ENCODE data around the gene IL32. TPM values are rescaled to one million over a fixed set of nuclear protein-coding genes. Genes with fewer than 3 reads are reported as not detected.

IL32 gene
- total RNA-seq, 4 donors from 2014 or later: 24.0 to 53.6 (median 28.9) TPM

GRCh38 chr16:3101018-3101840 lies 35.8 kb downstream of the IL32 start:
- no peak overlapping the region for H3K27ac ChIP-seq
- intact Hi-C loops (cut with DNase I): no loop called here
- H3K4me3 ChIP-seq (replicated peaks in 1 of 3): no peak overlapping the region
- DNase-seq: no peak
- 52 to 62% methylated on average over 29 of the region's 29 CpGs for WGBS, 2 donors
- no peaks in the 10 kb centered on the region for H3K27me3 ChIP-seq
- no peaks in the 10 kb centered on the region for H3K36me3 ChIP-seq
- TF ChIP-seq CTCF (IDR thresholded peaks at IDR 0.05): peak in 3 of 6 experiments; percentile 31 to 40 (median 32)
- no peak for TF ChIP-seq POLR2A (IDR thresholded peaks at IDR 0.05)
- no peaks in the 10 kb centered on the region for H3K9me3 ChIP-seq
- peaks cover 8 to 20% of the 10 kb centered on the region in 2 donors for H3K4me1 ChIP-seq

GRCh38 chr16:3101841-3102470 lies 36.5 kb downstream of the IL32 start:
- TF ChIP-seq POLR2A (IDR thresholded peaks at IDR 0.05) (no peak), CTCF (IDR thresholded peaks at IDR 0.05) (no peak)
- 41 to 61% methylated on average over 27 of the region's 27 CpGs for WGBS, 2 donors
- no peaks in the 10 kb centered on the region for H3K9me3 ChIP-seq
- no peaks in the 10 kb centered on the region for H3K36me3 ChIP-seq
- intact Hi-C loops (cut with DNase I): no loop called here
- H3K27ac ChIP-seq: peak overlapping the region in 1 of 3 donors; percentile 10
- H3K4me3 ChIP-seq (replicated peaks in 1 of 3): no peak overlapping the region
- DNase-seq: peak in 1 of 2 donors; percentile 14
- no peaks in the 10 kb centered on the region for H3K27me3 ChIP-seq
- H3K4me1 ChIP-seq: peaks cover 11 to 23% of the 10 kb centered on the region in 2 donors

GRCh38 chr16:3106205-3106928 lies 40.9 kb downstream of the IL32 start:
- DNase-seq: peak; percentile 95
- TF ChIP-seq CTCF (IDR thresholded peaks at IDR 0.05): no peak
- peak in 1 of 2 donors; percentile 83 for TF ChIP-seq POLR2A (IDR thresholded peaks at IDR 0.05)
- intact Hi-C loops (cut with DNase I): no loop called here
- Histone ChIP-seq H3K4me3 (replicated peaks in 1 of 3) (peak overlapping the region; percentile 49 to 79 (median 61)), H3K4me1 (peaks cover 9 to 14% of the 10 kb centered on the region in 2 donors), H3K27ac (peak overlapping the region; percentile 56 to 91 (median 78)), H3K27me3 (no peaks in the 10 kb centered on the region), H3K9me3 (no peaks in the 10 kb centered on the region), H3K36me3 (no peaks in the 10 kb centered on the region)
- 1 to 2% methylated on average over 30 of the region's 74 CpGs for WGBS, 2 donors

GRCh38 chr16:3112058-3112880 lies 46.8 kb downstream of the IL32 start, which contains the start of gene ZNF205:
TSS of gene ZNF205 (plus strand) at chr16:3112586. CDS start at chr16:3113431, 845 bp downstream.
- peak within 1 kb of the TSS in 2 of 3 donors; percentile 65 to 73 for H3K27ac ChIP-seq
- TF ChIP-seq POLR2A (IDR thresholded peaks at IDR 0.05): no peak
- TF ChIP-seq CTCF (IDR thresholded peaks at IDR 0.05): no peak
- 9 to 17% methylated on average over 16 to 21 of the region's 23 CpGs for WGBS, 2 donors

More at GRCh38 chr16:3112058-3112880, 46.8 kb downstream of the IL32 start, which contains the start of gene ZNF205:
- peak; percentile 76 to 78 for DNase-seq
- Histone ChIP-seq H3K4me3 (replicated peaks in 1 of 3) (peak within 1 kb of the TSS; percentile 58 to 69 (median 61)), H3K27me3 (no peaks in the 10 kb centered on the region), H3K36me3 (no peaks in the 10 kb centered on the region), H3K4me1 (peaks cover 19 to 25% of the 10 kb centered on the region in 2 donors), H3K9me3 (no peaks in the 10 kb centered on the region)
- intact Hi-C loops (cut with DNase I): loop anchor here (10.0 kb wide), 1 partner anchor 53 kb away; no protein-coding TSS in a partner anchor

Measured in thyroid gland (tissue), 4 donors.